Transverse colon (tissue), 3 donors: ENCODE measurements around the gene ZNF12.

ENCODE experiments used
- EP300 ChIP-seq: sonication (generic); formaldehyde crosslinking; IDR thresholded peaks from one replicate; pipeline ENCODE4 v1.6.1; 2017; ENCODE audit warnings: antibody characterized with exemption, low read depth
- POLR2AphosphoS5 ChIP-seq, 3 donors: sonication (generic); formaldehyde crosslinking; IDR thresholded peaks; one replicate each; pipeline ENCODE4 v1.6.1; 2016; ENCODE audit warnings: antibody characterized with exemption in 3 of 3

DNA sequence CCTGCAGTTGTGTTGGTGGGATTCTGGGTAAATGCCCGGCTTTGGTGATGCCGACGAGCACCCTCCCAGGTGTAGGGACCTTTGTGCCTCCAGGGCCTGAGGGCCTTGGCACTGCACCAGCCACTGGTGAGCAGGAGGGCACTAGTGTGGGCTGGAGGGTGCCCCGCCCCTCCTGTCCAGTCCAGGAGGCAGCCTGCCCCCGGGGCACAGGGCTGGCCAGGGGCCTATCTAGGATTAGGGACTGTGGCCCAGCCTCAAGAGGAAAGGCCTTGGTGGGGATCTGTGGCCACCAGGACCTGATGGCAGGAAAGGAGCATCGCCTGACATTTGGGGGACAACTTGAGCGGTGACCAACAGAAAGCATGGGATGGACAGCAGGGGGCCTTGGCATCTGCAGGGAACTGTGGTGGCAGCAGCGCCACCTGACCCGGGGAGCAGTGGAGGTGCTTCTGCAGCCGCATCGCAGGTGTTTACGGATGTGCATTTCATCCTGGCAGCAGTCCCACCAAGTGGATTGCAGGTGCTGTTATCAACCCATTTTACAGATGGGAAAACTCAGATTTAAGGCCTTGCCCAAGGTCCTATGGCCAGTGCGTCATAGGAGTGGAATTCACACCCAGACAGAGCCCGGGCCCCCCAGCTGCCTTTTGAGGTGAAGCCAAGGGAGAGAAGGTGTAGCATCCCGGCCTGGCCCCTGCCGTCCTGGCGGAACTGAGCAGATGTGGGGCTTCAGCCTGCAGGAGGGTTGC, 58.5 kb downstream of the ZNF12 start:
- TF ChIP-seq POLR2AphosphoS5 (IDR thresholded peaks at IDR 0.05) (no peak), EP300 (no peak)
